GM12892 (cell line): ENCODE measurements around the gene OR8B4.
"Not testable (repeated sequence)": the region's sequence is repeated elsewhere in the genome, so short reads cannot be mapped to it uniquely, and the experiment has no call there.

ENCODE experiments used
- POLR2A ChIP-seq: IDR thresholded peaks from 2 replicates; pipeline ENCODE4 v1.6.1; 2011; ENCODE audit warnings: low read depth, low read length, control low read depth
- POLR2AphosphoS5 ChIP-seq: IDR thresholded peaks from 2 replicates; pipeline ENCODE4 v1.6.1; 2011; ENCODE audit warnings: low read depth, low read length, control low read depth
- TAF1 ChIP-seq: IDR thresholded peaks from 2 replicates; pipeline ENCODE4 v1.6.1; 2011; ENCODE audit warnings: low read depth, mild to moderate bottlenecking, control low read depth, low read length, borderline replicate concordance

- TF ChIP-seq TAF1, POLR2A, POLR2AphosphoS5: not testable (repeated sequence)
Measured at GRCh38 chr11:124396847-124397246, 27.8 kb downstream of the OR8B4 start.
